ENCODE results near the gene WDR62.

The WDR62 gene

DNA sequence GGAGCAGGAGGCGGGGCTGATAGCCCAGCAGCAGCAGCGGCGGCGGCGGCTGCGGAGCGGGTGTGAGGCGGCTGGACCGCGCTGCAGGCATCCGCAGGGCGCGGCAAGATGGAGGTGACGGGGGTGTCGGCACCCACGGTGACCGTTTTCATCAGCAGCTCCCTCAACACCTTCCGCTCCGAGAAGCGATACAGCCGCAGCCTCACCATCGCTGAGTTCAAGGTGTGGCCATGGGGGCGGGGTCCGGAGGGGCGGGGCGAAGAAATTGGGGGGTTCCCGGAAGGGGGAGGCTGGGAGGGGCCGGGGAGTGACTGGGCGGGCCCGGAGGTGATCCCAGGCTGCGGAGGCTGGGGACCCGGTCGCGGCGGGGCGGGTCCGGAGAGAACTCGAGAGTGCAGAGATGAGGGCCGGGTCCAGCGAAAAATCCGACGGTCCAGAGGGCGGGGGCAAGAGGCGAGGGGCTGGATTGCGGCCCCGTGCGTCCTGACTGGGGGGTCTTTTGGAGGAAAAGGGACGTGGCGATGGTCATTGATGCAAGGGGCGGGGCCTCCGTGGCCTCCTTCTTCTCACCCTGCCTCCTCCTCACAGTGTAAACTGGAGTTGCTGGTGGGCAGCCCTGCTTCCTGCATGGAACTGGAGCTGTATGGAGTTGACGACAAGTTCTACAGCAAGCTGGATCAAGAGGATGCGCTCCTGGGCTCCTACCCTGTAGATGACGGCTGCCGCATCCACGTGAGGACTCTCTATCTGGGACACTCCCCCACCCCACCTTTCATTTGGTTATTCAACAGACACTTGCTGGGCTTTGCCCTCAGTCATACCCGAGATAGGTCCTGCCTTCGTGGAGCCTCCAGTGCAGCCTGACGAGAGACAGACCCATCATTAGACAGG lies 61.0 kb downstream of the WDR62 start, which contains the start of gene TBCB:
Gene TBCB (plus strand): TSS at position 16 of the 891 bp plus-strand sequence. CDS start 93 bp downstream, at position 109.
- H3K27me3 ChIP-seq (ENCODE audit: low read depth, low read length): no peaks in the 10 kb centered on the region
- H3K4me1 ChIP-seq (ENCODE audit: low read length): peaks cover 18% of the 10 kb centered on the region
- peak within 1 kb of the TSS; percentile 94 for H3K9ac ChIP-seq (ENCODE audit: low read length)
- peak within 1 kb of the TSS; percentile 88 for H3K4me3 ChIP-seq (ENCODE audit: low read length)
- H3K27ac ChIP-seq (ENCODE audit: low read length): peak within 1 kb of the TSS; percentile 77
- H2AFZ ChIP-seq (ENCODE audit: low read depth, low read length): peak within 1 kb of the TSS; percentile 83
- H4K20me1 ChIP-seq (ENCODE audit: insufficient read depth, low read length): 0 out of 2 replicates have a peak, but pooled peaks cover 3% of the 10 kb centered on the region
- H3K4me2 ChIP-seq (ENCODE audit: low read length): peak within 1 kb of the TSS; percentile 74
- TF ChIP-seq, protein P1, sequence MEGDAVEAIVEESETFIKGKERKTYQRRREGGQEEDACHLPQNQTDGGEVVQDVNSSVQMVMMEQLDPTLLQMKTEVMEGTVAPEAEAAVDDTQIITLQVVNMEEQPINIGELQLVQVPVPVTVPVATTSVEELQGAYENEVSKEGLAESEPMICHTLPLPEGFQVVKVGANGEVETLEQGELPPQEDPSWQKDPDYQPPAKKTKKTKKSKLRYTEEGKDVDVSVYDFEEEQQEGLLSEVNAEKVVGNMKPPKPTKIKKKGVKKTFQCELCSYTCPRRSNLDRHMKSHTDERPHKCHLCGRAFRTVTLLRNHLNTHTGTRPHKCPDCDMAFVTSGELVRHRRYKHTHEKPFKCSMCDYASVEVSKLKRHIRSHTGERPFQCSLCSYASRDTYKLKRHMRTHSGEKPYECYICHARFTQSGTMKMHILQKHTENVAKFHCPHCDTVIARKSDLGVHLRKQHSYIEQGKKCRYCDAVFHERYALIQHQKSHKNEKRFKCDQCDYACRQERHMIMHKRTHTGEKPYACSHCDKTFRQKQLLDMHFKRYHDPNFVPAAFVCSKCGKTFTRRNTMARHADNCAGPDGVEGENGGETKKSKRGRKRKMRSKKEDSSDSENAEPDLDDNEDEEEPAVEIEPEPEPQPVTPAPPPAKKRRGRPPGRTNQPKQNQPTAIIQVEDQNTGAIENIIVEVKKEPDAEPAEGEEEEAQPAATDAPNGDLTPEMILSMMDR (IDR thresholded peaks at IDR 0.05; ENCODE audit: low read depth, low read length): no peak
- no peak for TF ChIP-seq EZH2phosphoT487 (IDR thresholded peaks at IDR 0.05; ENCODE audit: low read depth)
- H3K79me2 ChIP-seq (ENCODE audit: low read length): peaks cover 26% of the 10 kb centered on the region
- H3K9me3 ChIP-seq (ENCODE audit: insufficient read depth, low read length): no peaks in the 10 kb centered on the region
- H3K36me3 ChIP-seq (replicated peaks; ENCODE audit: low read depth, low read length): peaks cover 37% of the 10 kb centered on the region

DNA sequence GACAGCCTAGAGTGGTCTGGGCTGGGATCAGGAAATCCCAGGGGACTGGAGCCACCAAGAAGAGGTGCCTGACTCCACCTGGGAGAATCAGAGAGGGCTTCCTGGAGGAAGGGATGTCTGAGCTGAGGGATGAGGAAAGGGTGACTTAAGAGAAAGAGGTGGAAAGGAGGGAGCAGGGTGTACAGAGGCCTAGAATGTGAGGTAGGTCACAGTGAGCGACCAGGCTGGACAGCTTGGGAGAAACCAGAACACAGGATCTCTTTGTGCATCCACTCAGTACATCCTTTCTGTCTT lies 61.6 kb downstream of the WDR62 start:
- peak overlapping the region; percentile 94 for H3K9ac ChIP-seq (ENCODE audit: low read length)
- H3K27me3 ChIP-seq (ENCODE audit: low read depth, low read length): no peaks in the 10 kb centered on the region
- peak overlapping the region; percentile 88 for H3K4me3 ChIP-seq (ENCODE audit: low read length)
- H3K9me3 ChIP-seq (ENCODE audit: insufficient read depth, low read length): no peaks in the 10 kb centered on the region
- peak overlapping the region; percentile 29; the same call in 1 of the 2 replicates for H2AFZ ChIP-seq (ENCODE audit: low read depth, low read length)
- H3K36me3 ChIP-seq (replicated peaks; ENCODE audit: low read depth, low read length): peaks cover 34% of the 10 kb centered on the region
- peaks cover 15% of the 10 kb centered on the region for H3K4me1 ChIP-seq (ENCODE audit: low read length)
- peak overlapping the region; percentile 74 for H3K4me2 ChIP-seq (ENCODE audit: low read length)
- H4K20me1 ChIP-seq (ENCODE audit: insufficient read depth, low read length): 0 out of 2 replicates have a peak, but pooled peaks cover 3% of the 10 kb centered on the region
- TF ChIP-seq, protein P1 (IDR thresholded peaks at IDR 0.05; ENCODE audit: low read depth, low read length): no peak
- TF ChIP-seq EZH2phosphoT487 (IDR thresholded peaks at IDR 0.05; ENCODE audit: low read depth): no peak
- H3K27ac ChIP-seq (ENCODE audit: low read length): peak overlapping the region; percentile 77; the same call in 1 of the 2 replicates
- H3K79me2 ChIP-seq (ENCODE audit: low read length): peaks cover 26% of the 10 kb centered on the region

DNA sequence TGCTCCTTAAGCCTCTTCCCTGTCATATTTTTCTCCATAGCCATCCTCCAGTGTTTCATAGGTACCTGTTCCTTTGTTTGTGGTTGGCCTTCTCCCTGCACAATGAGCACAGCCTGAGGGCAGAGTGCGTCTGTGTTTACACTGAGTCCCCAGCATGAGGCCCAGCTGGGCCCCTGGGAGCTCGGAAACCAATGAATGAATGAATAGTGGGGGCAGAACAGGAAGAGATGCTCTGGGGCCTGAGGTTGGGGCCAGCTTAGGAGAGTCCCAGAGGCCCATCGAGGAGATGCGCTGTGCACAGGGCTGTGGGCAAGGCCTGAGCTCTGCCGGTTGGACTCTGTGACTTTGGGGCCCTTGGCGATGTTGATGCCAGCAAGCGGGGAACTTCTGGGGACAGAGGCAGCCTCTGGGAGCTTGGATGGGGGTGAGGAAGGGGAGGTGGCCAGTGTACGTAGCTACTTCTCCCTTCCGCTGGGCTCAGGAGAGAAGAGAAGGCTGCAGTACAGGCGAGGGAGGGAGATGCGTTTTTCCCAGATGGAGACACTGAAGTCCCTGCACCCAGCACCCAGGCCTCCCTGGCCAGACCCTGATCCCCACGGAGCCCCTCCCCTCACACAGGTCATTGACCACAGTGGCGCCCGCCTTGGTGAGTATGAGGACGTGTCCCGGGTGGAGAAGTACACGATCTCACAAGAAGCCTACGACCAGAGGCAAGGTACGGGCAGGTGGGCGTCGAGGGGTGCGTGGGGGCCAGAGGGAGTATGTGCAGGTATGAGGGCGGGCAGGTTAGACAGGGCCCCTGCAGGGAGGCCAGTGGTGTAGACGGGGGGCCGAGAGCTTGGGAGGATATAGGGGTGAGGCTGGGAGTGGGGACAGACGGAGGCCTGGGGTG lies 65.6 kb downstream of the WDR62 start:
- no peak for TF ChIP-seq EZH2phosphoT487 (IDR thresholded peaks at IDR 0.05; ENCODE audit: low read depth)
- H3K4me2 ChIP-seq (ENCODE audit: low read length): no peak overlapping the region
- no peaks in the 10 kb centered on the region for H3K9me3 ChIP-seq (ENCODE audit: insufficient read depth, low read length)
- peaks cover 8% of the 10 kb centered on the region for H3K4me1 ChIP-seq (ENCODE audit: low read length)
- peaks cover 5% of the 10 kb centered on the region; the same call in 1 of the 2 replicates for H3K79me2 ChIP-seq (ENCODE audit: low read length)
- peaks cover 30% of the 10 kb centered on the region for H3K36me3 ChIP-seq (replicated peaks; ENCODE audit: low read depth, low read length)
- H3K9ac ChIP-seq (ENCODE audit: low read length): no peak overlapping the region
- H3K4me3 ChIP-seq (ENCODE audit: low read length): no peak overlapping the region
- no peaks in the 10 kb centered on the region for H3K27me3 ChIP-seq (ENCODE audit: low read depth, low read length)
- H3K27ac ChIP-seq (ENCODE audit: low read length): no peak overlapping the region
- H4K20me1 ChIP-seq (ENCODE audit: insufficient read depth, low read length): 0 out of 2 replicates have a peak, but pooled peaks cover 3% of the 10 kb centered on the region
- H2AFZ ChIP-seq (ENCODE audit: low read depth, low read length): no peak overlapping the region

DNA sequence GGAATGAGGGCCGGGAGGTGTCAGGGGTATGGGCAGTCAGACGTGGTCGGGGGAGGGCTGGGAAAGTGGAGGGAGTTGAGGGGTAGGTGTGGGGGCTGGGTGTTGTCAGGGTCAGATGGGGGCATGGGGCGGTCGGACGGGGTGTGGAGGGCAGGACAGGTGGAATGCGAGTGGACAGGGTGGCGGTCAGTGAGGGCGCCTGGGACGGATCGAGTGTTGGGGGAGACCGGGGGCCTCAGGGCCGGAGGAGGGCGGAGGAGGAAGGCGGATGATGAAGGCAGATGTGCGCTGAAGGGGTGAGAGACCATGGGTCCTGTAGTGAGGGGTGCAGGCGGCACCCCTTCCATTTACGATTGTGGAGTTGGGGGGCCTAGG lies 66.3 kb downstream of the WDR62 start:
- peaks cover 35% of the 10 kb centered on the region for H3K36me3 ChIP-seq (replicated peaks; ENCODE audit: low read depth, low read length)
- TF ChIP-seq EZH2phosphoT487 (IDR thresholded peaks at IDR 0.05; ENCODE audit: low read depth): no peak
- TF ChIP-seq, protein P1 (IDR thresholded peaks at IDR 0.05; ENCODE audit: low read depth, low read length): no peak
- H2AFZ ChIP-seq (ENCODE audit: low read depth, low read length): no peak overlapping the region
- no peak overlapping the region for H3K9ac ChIP-seq (ENCODE audit: low read length)
- no peak overlapping the region for H3K4me3 ChIP-seq (ENCODE audit: low read length)
- no peaks in the 10 kb centered on the region for H3K27me3 ChIP-seq (ENCODE audit: low read depth, low read length)
- H3K79me2 ChIP-seq (ENCODE audit: low read length): peaks cover 4% of the 10 kb centered on the region; the same call in 1 of the 2 replicates
- peaks cover 11% of the 10 kb centered on the region for H3K4me1 ChIP-seq (ENCODE audit: low read length)
- H4K20me1 ChIP-seq (ENCODE audit: insufficient read depth, low read length): 0 out of 2 replicates have a peak, but pooled peaks cover 3% of the 10 kb centered on the region
- no peaks in the 10 kb centered on the region for H3K9me3 ChIP-seq (ENCODE audit: insufficient read depth, low read length)
- no peak overlapping the region for H3K27ac ChIP-seq (ENCODE audit: low read length)
- no peak overlapping the region for H3K4me2 ChIP-seq (ENCODE audit: low read length)
